Left lung (tissue), 10 donors: Measurements from ENCODE around the gene SEL1L3. TPM values are rescaled to one million over a fixed set of nuclear protein-coding genes. Genes with fewer than 3 reads are reported as not detected.

Experiments
- ATAC-seq: fragments of 200-7000 bp; cut with Tn5 transposase; one replicate; pipeline ENCODE4 v1.9.1; 2020; ENCODE audit warnings: moderate library complexity
- DNase-seq, 4 donors: peaks; one replicate each; pipeline ENCODE4 v3.0.0-alpha.2; 2013 to 2020
- H3K27ac ChIP-seq, 2 donors: fragments of 200-600 bp; sonication (generic) in 1 of 2; one replicate each; pipeline versions ENCODE4 v1.5.0 to v1.8.0; 2020 to 2021
- H3K27me3 ChIP-seq, 2 donors: fragments of 200-600 bp; sonication (generic) in 1 of 2; one replicate each; pipeline versions ENCODE4 v1.5.0 to v1.8.0; 2020 to 2021
- H3K36me3 ChIP-seq, 2 donors: fragments of 200-600 bp; sonication (generic) in 1 of 2; one replicate each; pipeline versions ENCODE4 v1.5.0 to v1.8.0; 2020 to 2021
- H3K4me1 ChIP-seq, 2 donors: fragments of 200-600 bp; one replicate each; pipeline ENCODE4 v1.8.0; 2021
- H3K4me3 ChIP-seq, 2 donors: fragments of 200-600 bp; sonication (generic) in 1 of 2; one replicate each; pipeline versions ENCODE4 v1.5.0 to v1.8.0; 2020 to 2021; ENCODE audit warnings: mild to moderate bottlenecking in 1 of 2
- H3K9me3 ChIP-seq, 2 donors: fragments of 200-600 bp; sonication (generic) in 1 of 2; one replicate each; pipeline versions ENCODE4 v1.5.0 to v1.8.0; 2020 to 2021
- CTCF ChIP-seq, 2 donors: fragments of 200-600 bp; sonication (generic) in 1 of 2; IDR thresholded peaks; one replicate each; pipeline versions ENCODE4 v1.5.0 to v1.8.0; 2021; ENCODE audit warnings: antibody characterized with exemption in 2 of 2
- intact Hi-C, 2 donors: fragments of 100-400 bp; cut with DNase I; formaldehyde crosslinking; loops; one replicate each; pipeline versions ENCODE4 v1.11.2 to v1.14.2; 2022
- polyA plus RNA-seq, 6 donors: library from polyadenylated mRNA; unstranded; fragments of 120-200 nt; gene quantifications; one replicate each; pipeline ENCODE4 v1.2.1, GENCODE V29; 2013; ENCODE audit not compliant: insufficient read length in 6 of 6
- total RNA-seq, 2 donors: library from RNA; stranded (reverse); fragmentation: NEBNext Ultra II Directional; extraction: Animal tissue kit (Norgen Biotek cat#: 25700); gene quantifications; one replicate each; pipeline ENCODE4 v1.2.1, GENCODE V29; 2021
- donor health status: DM: no; HTN: yes; CAD: no.
- donor health status: DM: no; HTN: no; CAD: no.

The SEL1L3 gene
- total and polyA plus RNA-seq, 8 donors, result 88.1 to 191 (median 114) TPM

GRCh38 chr4:25769251-25769650, 93.5 kb downstream of the SEL1L3 start:
- H3K4me3 ChIP-seq, result no peak overlapping the region
- ATAC-seq (no peak), DNase-seq (no peak)
- no peaks in the 10 kb centered on the region for H3K9me3 ChIP-seq
- no peaks in the 10 kb centered on the region for H3K27me3 ChIP-seq
- intact Hi-C loops, result no loop called here
- no peak overlapping the region for H3K27ac ChIP-seq
- H3K36me3 ChIP-seq, result peaks cover 0 to 38% of the 10 kb centered on the region in 2 donors
- no peak for TF ChIP-seq CTCF (IDR thresholded peaks at IDR 0.05)
- no peaks in the 10 kb centered on the region for H3K4me1 ChIP-seq

- Histone ChIP-seq H3K27me3 (no peaks in the 10 kb centered on the region), H3K4me1 (no peaks in the 10 kb centered on the region), H3K27ac (no peak overlapping the region), H3K4me3 (no peak overlapping the region), H3K9me3 (no peaks in the 10 kb centered on the region), H3K36me3 (peaks cover 0 to 49% of the 10 kb centered on the region in 2 donors)
- DNase-seq (peak in 3 of 4 donors; percentile 39 to 78 (median 49)), ATAC-seq (peak; percentile 87)
- intact Hi-C loops, result no loop called here
- peak; percentile 53 to 60 for TF ChIP-seq CTCF (IDR thresholded peaks at IDR 0.05)
These were observed 94.7 kb downstream of the SEL1L3 start for GRCh38 chr4:25767877-25768725.

- intact Hi-C loops, result no loop called here
- TF ChIP-seq CTCF (IDR thresholded peaks at IDR 0.05), result no peak
- H3K36me3 ChIP-seq, result peaks cover 0 to 83% of the 10 kb centered on the region in 2 donors
- DNase-seq, result no peak
- ATAC-seq, result peak; percentile 34
- H3K27me3 ChIP-seq, result no peaks in the 10 kb centered on the region
- peaks cover 0 to 6% of the 10 kb centered on the region in 2 donors for H3K4me1 ChIP-seq
- H3K9me3 ChIP-seq, result no peaks in the 10 kb centered on the region
- H3K4me3 ChIP-seq, result no peak overlapping the region
- no peak overlapping the region for H3K27ac ChIP-seq
These were observed 102.2 kb downstream of the SEL1L3 start for GRCh38 chr4:25760518-25761157.

GRCh38 chr4:25760048-25760447, 102.7 kb downstream of the SEL1L3 start:
- Histone ChIP-seq H3K27ac (no peak overlapping the region), H3K27me3 (no peaks in the 10 kb centered on the region), H3K36me3 (peaks cover 0 to 83% of the 10 kb centered on the region in 2 donors), H3K4me3 (no peak overlapping the region), H3K4me1 (peaks cover 0 to 6% of the 10 kb centered on the region in 2 donors), H3K9me3 (no peaks in the 10 kb centered on the region)
- DNase-seq (no peak), ATAC-seq (no peak)
- TF ChIP-seq CTCF (IDR thresholded peaks at IDR 0.05), result no peak
- intact Hi-C loops, result no loop called here

- no peak for DNase-seq
- Histone ChIP-seq H3K36me3 (peaks cover 0 to 77% of the 10 kb centered on the region in 2 donors), H3K27me3 (no peaks in the 10 kb centered on the region), H3K27ac (no peak overlapping the region), H3K4me1 (peaks cover 0 to 6% of the 10 kb centered on the region in 2 donors), H3K9me3 (no peaks in the 10 kb centered on the region), H3K4me3 (no peak overlapping the region)
- ATAC-seq, result no peak
- no peak for TF ChIP-seq CTCF (IDR thresholded peaks at IDR 0.05)
- intact Hi-C loops, result no loop called here
These were observed 103.7 kb downstream of the SEL1L3 start for GRCh38 chr4:25759101-25759500.
